ENCODE results near the gene RCL1.
A peak's percentile ranks its signal among the peaks of the same experiment; 100 is the strongest.

RCL1 gene

DNA sequence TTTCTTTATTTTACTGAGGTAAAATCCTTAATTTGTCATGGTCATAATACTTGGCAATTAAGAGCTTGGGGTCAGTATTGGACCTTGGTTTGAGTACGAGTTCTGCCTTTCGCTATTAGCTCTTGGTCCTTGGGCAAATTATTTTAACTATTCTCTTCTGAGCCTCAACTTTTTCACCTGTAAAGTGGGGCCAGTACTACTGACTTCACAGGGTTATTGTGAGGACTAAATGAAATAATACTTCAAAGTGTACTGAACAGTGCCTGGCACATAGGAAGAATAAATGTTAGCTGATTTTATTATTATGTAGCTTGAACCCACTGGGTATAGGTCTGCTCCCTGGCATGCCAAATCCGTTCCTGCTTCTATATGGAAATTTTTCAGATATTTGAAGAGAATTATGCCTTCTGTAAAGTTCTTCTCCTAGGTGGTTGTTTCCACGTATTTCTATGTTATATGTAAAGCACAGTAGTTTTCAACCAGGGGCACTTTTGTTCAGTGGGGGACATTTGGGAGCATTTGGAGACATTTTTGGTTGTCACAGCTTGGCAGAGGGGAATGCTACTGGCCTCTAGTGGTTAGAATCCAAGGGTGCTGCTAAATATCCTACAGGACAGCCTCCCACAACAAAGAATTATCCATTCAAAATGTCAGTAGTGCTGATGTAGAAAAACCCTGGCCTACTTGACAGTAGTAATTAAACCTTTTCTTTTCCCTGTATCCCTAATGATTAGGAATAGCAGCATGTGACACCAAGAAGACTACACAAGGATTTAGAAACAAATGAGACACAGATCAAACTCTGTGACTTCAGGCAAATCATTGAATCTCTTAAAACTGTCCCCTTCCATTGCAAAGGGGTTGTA lies 4.5 kb downstream of the RCL1 start:
- Histone ChIP-seq H2AFZ (ENCODE audit: low read length) (no peak overlapping the region), H3K27me3 (ENCODE audit: insufficient read depth, low read length) (no peaks in the 10 kb centered on the region), H3K4me1 (ENCODE audit: insufficient read depth, low read length, severe bottlenecking) (peaks cover 33% of the 10 kb centered on the region), H3F3A (ENCODE audit: insufficient read depth, low read length) (no peaks in the 10 kb centered on the region), H3K4me2 (ENCODE audit: low read length) (peak overlapping the region; percentile 34; the same call in 1 of the 2 replicates), H3K4me3 (ENCODE audit: low read depth, low read length, poor library complexity, severe bottlenecking) (no peak overlapping the region), H3K9me2 (ENCODE audit: low read depth, low read length) (no peaks in the 10 kb centered on the region), H3K9ac (ENCODE audit: low read length) (no peak overlapping the region; the same call in 1 of the 2 replicates), H3K36me3 (ENCODE audit: insufficient read depth, low read length) (peaks cover 6% of the 10 kb centered on the region; the same call in 1 of the 2 replicates), H3K27ac (ENCODE audit: low read depth, low read length, poor library complexity, severe bottlenecking) (peak overlapping the region; percentile 11), H3K9me3 (ENCODE audit: low read length) (no peaks in the 10 kb centered on the region), H3K79me2 (ENCODE audit: insufficient read depth, low read length) (peaks cover 87% of the 10 kb centered on the region), H4K20me1 (ENCODE audit: insufficient read depth, low read length) (no peaks in the 10 kb centered on the region)
- TF ChIP-seq CTCF (IDR thresholded peaks at IDR 0.05; ENCODE audit: low read length), result peak; percentile 73
- no peak for TF ChIP-seq EZH2 (IDR thresholded peaks at IDR 0.05; ENCODE audit: borderline replicate concordance, low read length)

DNA sequence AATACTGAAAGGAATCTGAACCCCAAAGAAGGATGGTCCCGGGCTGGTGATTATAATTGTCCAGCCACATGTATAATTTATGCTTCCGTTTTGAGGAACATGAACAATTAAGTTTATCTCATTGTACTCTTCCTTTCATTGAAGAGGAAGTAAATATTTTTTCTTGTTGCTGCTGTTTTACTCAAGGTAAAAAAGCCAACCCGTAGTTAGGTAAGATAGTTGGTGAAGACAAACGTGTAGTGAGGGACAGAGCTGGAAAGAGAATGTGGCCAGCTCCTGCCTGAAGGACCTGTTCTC lies 5.1 kb downstream of the RCL1 start:
- Histone ChIP-seq H3K4me2 (ENCODE audit: low read length) (peak overlapping the region; percentile 34; the same call in 1 of the 2 replicates), H3K9me3 (ENCODE audit: low read length) (no peaks in the 10 kb centered on the region), H3K4me3 (ENCODE audit: low read depth, low read length, poor library complexity, severe bottlenecking) (no peak overlapping the region), H3K9me2 (ENCODE audit: low read depth, low read length) (no peaks in the 10 kb centered on the region), H3F3A (ENCODE audit: insufficient read depth, low read length) (no peaks in the 10 kb centered on the region), H3K79me2 (ENCODE audit: insufficient read depth, low read length) (peaks cover 92% of the 10 kb centered on the region), H3K27ac (ENCODE audit: low read depth, low read length, poor library complexity, severe bottlenecking) (peak overlapping the region; percentile 11), H3K36me3 (ENCODE audit: insufficient read depth, low read length) (peaks cover 6% of the 10 kb centered on the region; the same call in 1 of the 2 replicates), H4K20me1 (ENCODE audit: insufficient read depth, low read length) (no peaks in the 10 kb centered on the region), H2AFZ (ENCODE audit: low read length) (no peak overlapping the region), H3K4me1 (ENCODE audit: insufficient read depth, low read length, severe bottlenecking) (peaks cover 32% of the 10 kb centered on the region), H3K9ac (ENCODE audit: low read length) (no peak overlapping the region; the same call in 1 of the 2 replicates), H3K27me3 (ENCODE audit: insufficient read depth, low read length) (no peaks in the 10 kb centered on the region)
- no peak for TF ChIP-seq CTCF (IDR thresholded peaks at IDR 0.05; ENCODE audit: low read length)
- TF ChIP-seq EZH2 (IDR thresholded peaks at IDR 0.05; ENCODE audit: borderline replicate concordance, low read length), result no peak

DNA sequence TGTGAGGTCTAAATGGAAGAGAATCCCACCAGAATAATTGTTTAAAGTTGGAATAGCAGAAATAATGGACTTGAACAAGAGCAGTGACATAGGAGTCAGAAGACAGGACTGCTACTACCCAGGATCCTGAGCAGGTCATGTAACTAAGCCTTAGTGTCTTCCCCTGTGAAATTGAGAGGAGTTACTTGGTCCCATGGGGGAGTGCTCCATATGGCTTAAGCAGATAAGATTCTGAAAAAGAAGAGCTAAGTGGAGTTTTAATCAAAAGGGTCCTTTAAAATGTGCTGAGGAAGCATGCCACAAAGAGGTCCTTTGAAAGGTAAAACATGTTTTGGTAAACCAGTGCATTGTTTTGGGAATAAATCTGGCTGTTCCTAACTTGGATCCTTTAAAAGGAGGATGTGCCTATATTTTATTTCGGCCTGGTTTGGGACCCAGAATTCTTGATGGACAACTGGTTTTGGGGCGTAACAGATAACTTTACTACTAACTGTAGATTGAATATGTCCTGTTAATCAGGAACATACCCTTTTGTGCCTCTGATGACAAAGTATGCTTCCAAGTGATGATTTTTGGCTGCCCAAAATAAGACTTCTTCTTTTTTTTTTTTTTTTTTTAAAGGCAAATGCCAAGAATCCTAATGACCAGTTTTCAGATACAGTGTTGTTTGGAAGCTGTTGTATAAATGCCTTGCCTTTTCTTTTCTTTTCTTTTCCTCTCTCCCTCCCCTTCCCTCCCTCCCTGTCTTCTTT lies 5.7 kb downstream of the RCL1 start:
- Histone ChIP-seq H2AFZ (ENCODE audit: low read length) (no peak overlapping the region), H3K27ac (ENCODE audit: low read depth, low read length, poor library complexity, severe bottlenecking) (peak overlapping the region; percentile 11), H4K20me1 (ENCODE audit: insufficient read depth, low read length) (no peaks in the 10 kb centered on the region), H3K9me2 (ENCODE audit: low read depth, low read length) (no peaks in the 10 kb centered on the region), H3F3A (ENCODE audit: insufficient read depth, low read length) (no peaks in the 10 kb centered on the region), H3K4me1 (ENCODE audit: insufficient read depth, low read length, severe bottlenecking) (peaks cover 32% of the 10 kb centered on the region), H3K27me3 (ENCODE audit: insufficient read depth, low read length) (no peaks in the 10 kb centered on the region), H3K36me3 (ENCODE audit: insufficient read depth, low read length) (peaks cover 12% of the 10 kb centered on the region), H3K4me3 (ENCODE audit: low read depth, low read length, poor library complexity, severe bottlenecking) (no peak overlapping the region), H3K9me3 (ENCODE audit: low read length) (no peaks in the 10 kb centered on the region), H3K4me2 (ENCODE audit: low read length) (peak overlapping the region; percentile 34; the same call in 1 of the 2 replicates), H3K9ac (ENCODE audit: low read length) (no peak overlapping the region; the same call in 1 of the 2 replicates), H3K79me2 (ENCODE audit: insufficient read depth, low read length) (peaks cover 97% of the 10 kb centered on the region)
- no peak for TF ChIP-seq EZH2 (IDR thresholded peaks at IDR 0.05; ENCODE audit: borderline replicate concordance, low read length)
